Heart right ventricle (tissue), 16 donors: ENCODE data around the gene TRAM2. TPM values are rescaled to one million over a fixed set of nuclear protein-coding genes. Genes with fewer than 3 reads are reported as not detected.
A peak's percentile ranks its signal among the peaks of the same experiment; 100 is the strongest.

Source experiments
- ATAC-seq, 8 donors: fragments of 200-7000 bp; cut with Tn5 transposase; one replicate each; pipeline ENCODE4 v1.9.1; 2020; ENCODE audit warnings: mild to moderate bottlenecking in 8 of 8, moderate library complexity in 8 of 8, moderate number of reproducible peaks in 1 of 8
- DNase-seq, 2 donors: peaks; one replicate each; pipeline ENCODE4 v3.0.0-alpha.2; 2020
- H3K27ac ChIP-seq, 10 donors: fragments of 200-600 bp; sonication (generic) in 2 of 10; one replicate each; pipeline versions ENCODE4 v1.5.0 to v1.8.0; 2020 to 2022; ENCODE audit warnings: mild to moderate bottlenecking in 3 of 10
- H3K27me3 ChIP-seq, 7 donors: fragments of 200-600 bp; one replicate each; pipeline ENCODE4 v1.8.0; 2021 to 2022; ENCODE audit warnings: mild to moderate bottlenecking in 2 of 7
- H3K36me3 ChIP-seq, 9 donors: fragments of 200-600 bp; sonication (generic) in 1 of 9; one replicate each; pipeline versions ENCODE4 v1.5.0 to v1.8.0; 2020 to 2022; ENCODE audit warnings: mild to moderate bottlenecking in 2 of 9
- H3K4me1 ChIP-seq, 9 donors: fragments of 200-600 bp; sonication (generic) in 1 of 9; one replicate each; pipeline versions ENCODE4 v1.5.0 to v1.8.0; 2020 to 2022; ENCODE audit warnings: mild to moderate bottlenecking in 4 of 9
- H3K4me3 ChIP-seq, 10 donors: fragments of 200-600 bp; sonication (generic) in 2 of 10; one replicate each; pipeline versions ENCODE4 v1.5.0 to v1.8.0; 2020 to 2022; ENCODE audit warnings: mild to moderate bottlenecking in 7 of 10, moderate library complexity in 2 of 10
- H3K9me3 ChIP-seq, 11 donors: fragments of 200-600 bp in 10 of 11; sonication (generic) in 2 of 11; one replicate each; pipeline versions ENCODE4 v1.5.0 to v1.8.0; 2013 to 2022; ENCODE audit warnings: mild to moderate bottlenecking in 2 of 11, control low read depth in 1 of 11, moderate library complexity in 1 of 11
- CTCF ChIP-seq, 9 donors: fragments of 200-600 bp; sonication (generic) in 2 of 9; IDR thresholded peaks; one replicate each; pipeline versions ENCODE4 v1.5.0 to v1.8.0; 2021 to 2022; ENCODE audit warnings: antibody characterized with exemption in 9 of 9, mild to moderate bottlenecking in 5 of 9, moderate library complexity in 1 of 9
- WGBS, 2 donors: extraction: QIAGEN DNeasy Blood & Tissue Kit; methylation state at CpG; one replicate each; pipeline ENCODE4 v1.1.7; 2013; ENCODE audit warnings: inconsistent platforms in 1 of 2; 5-methylcytosine and 5-hydroxymethylcytosine counted together
- intact Hi-C, 10 donors: fragments of 100-400 bp; cut with DNase I; formaldehyde crosslinking; loops; one replicate each; pipeline versions ENCODE4 v1.11.1 to v1.14.2; 2022
- polyA plus RNA-seq, 2 donors: library from polyadenylated mRNA; stranded (reverse); fragments of 200-250 nt; gene quantifications; one replicate each; pipeline ENCODE4 v1.2.3, GENCODE V29; 2013
- total RNA-seq, 10 donors: library from RNA; stranded (reverse); fragmentation: NEBNext Ultra II Directional in 3 of 10; extraction: Animal tissue kit (Norgen Biotek cat#: 25700) in 3 of 10; gene quantifications; one replicate each; pipeline versions ENCODE4 v1.2.1 to v1.2.4, GENCODE V29; 2021 to 2023
- donor health status: Arrhythmogenic right ventricular cardiomyopathy.
- donor health status: ischemic (EF 13 %, LVEDD 7.1; RV severe dilation, severe dysfunction).
- donor health status: healthy with polysubstance abuse.
- donor health status: DM: no; HTN: yes; CAD: no.
- donor health status: DM: no; HTN: no; CAD: no.
- donor health status: ischemic (EF 25% LVEDD 6.9; RV normal size, moderate dysfunction).
- donor health status: ischemic (EF 25% LVEDD 5.7; RV mildly dilated, moderate dysfunction).
- donor health status: healthy.
- donor health status: DM: yes; HTN: yes; CAD: no.
- donor health status: Ischemic cardiomyopathy.
- donor health status: ischemic (EF 35%, LVEDD 5.7; RV mildly dilated, moderate dysfunction).
- donor health status: nonischemic (EF 11% LVEDD 7.7; RV severe dilation, severe dysfunction).
- donor health status: DM: yes; HTN: yes; CAD: no.
- donor health status: PGD.
- donor health status: ischemic (EF 29% LVEDD 5.4; RV normal size, mild dysfunction).
- donor health status: nonischemic (EF 23%, LVEDD 6.1; RV moderate dilation, normal function).

The TRAM2 gene
- total and polyA plus RNA-seq, 12 donors: 5.0 to 17.3 (median 10.6) TPM

- H3K9me3 ChIP-seq: no peaks in the 10 kb centered on the region
- H3K27ac ChIP-seq: peak overlapping the region in 2 of 10 donors; percentile 5 to 93
- DNase-seq (no peak), ATAC-seq (no peak)
- no peak for TF ChIP-seq CTCF (IDR thresholded peaks at IDR 0.05)
- peaks cover 0 to 89% (median 23%) of the 10 kb centered on the region in 9 donors for H3K36me3 ChIP-seq
- H3K27me3 ChIP-seq: no peaks in the 10 kb centered on the region
- intact Hi-C loops: loop anchor here in 4 of 10 donors (2.0 to 10.0 kb wide), 4 partner anchors 65 to 155 kb away; partner anchors contain the start of genes TRAM2 (in 2 of the 4) and EFHC1 (in 1 of the 4)
- H3K4me3 ChIP-seq: no peak overlapping the region
- 92 to 93% methylated on average over 14 of the region's 14 CpGs for WGBS, 2 donors
- peaks cover 12 to 87% (median 40%) of the 10 kb centered on the region in 9 donors for H3K4me1 ChIP-seq
These were observed 67.3 kb downstream of the TRAM2 start for GRCh38 chr6:52509281-52510212.

- TF ChIP-seq CTCF (IDR thresholded peaks at IDR 0.05): no peak
- H3K4me1 ChIP-seq: peaks cover 15 to 87% (median 46%) of the 10 kb centered on the region in 9 donors
- WGBS, 2 donors: 94 to 95% methylated on average over 5 of the region's 5 CpGs
- DNase-seq (no peak), ATAC-seq (no peak)
- H3K27me3 ChIP-seq: no peaks in the 10 kb centered on the region
- H3K4me3 ChIP-seq: no peak overlapping the region
- intact Hi-C loops: loop anchor here in 1 of 10 donors (5.0 kb wide), 1 partner anchor 86 kb away; the partner anchor contains the start of gene EFHC1
- H3K9me3 ChIP-seq: no peaks in the 10 kb centered on the region
- H3K36me3 ChIP-seq: peaks cover 0 to 84% (median 23%) of the 10 kb centered on the region in 9 donors
- H3K27ac ChIP-seq: no peak overlapping the region
These were observed 68.6 kb downstream of the TRAM2 start for GRCh38 chr6:52508261-52508739.

- H3K4me3 ChIP-seq: no peak overlapping the region
- no peak for DNase-seq
- intact Hi-C loops: loop anchor here in 1 of 10 donors (5.0 kb wide), 1 partner anchor 85 kb away; the partner anchor contains the start of gene EFHC1
- H3K9me3 ChIP-seq: no peaks in the 10 kb centered on the region
- ATAC-seq: no peak
- no peak for TF ChIP-seq CTCF (IDR thresholded peaks at IDR 0.05)
- peaks cover 18 to 87% (median 46%) of the 10 kb centered on the region in 9 donors for H3K4me1 ChIP-seq
- H3K27ac ChIP-seq: no peak overlapping the region
- 85 to 87% methylated on average over 3 of the region's 3 CpGs for WGBS, 2 donors
- peaks cover 0 to 85% (median 25%) of the 10 kb centered on the region in 9 donors for H3K36me3 ChIP-seq
- H3K27me3 ChIP-seq: no peaks in the 10 kb centered on the region
These were observed 69.2 kb downstream of the TRAM2 start for GRCh38 chr6:52507557-52508260.

GRCh38 chr6:52506476-52506875 is 70.4 kb downstream of the TRAM2 start:
- peak overlapping the region in 1 of 10 donors; percentile 91 for H3K27ac ChIP-seq
- H3K4me3 ChIP-seq: no peak overlapping the region
- DNase-seq (no peak), ATAC-seq (no peak)
- H3K27me3 ChIP-seq: no peaks in the 10 kb centered on the region
- H3K9me3 ChIP-seq: no peaks in the 10 kb centered on the region
- 76 to 80% methylated on average over 9 of the region's 9 CpGs for WGBS, 2 donors
- intact Hi-C loops: loop anchor here in 1 of 10 donors (5.0 kb wide), 1 partner anchor 84 kb away; the partner anchor contains the start of gene EFHC1
- peaks cover 14 to 81% (median 36%) of the 10 kb centered on the region in 9 donors for H3K4me1 ChIP-seq
- TF ChIP-seq CTCF (IDR thresholded peaks at IDR 0.05): no peak
- peaks cover 0 to 92% (median 36%) of the 10 kb centered on the region in 9 donors for H3K36me3 ChIP-seq
